ENCODE data around the gene FBXL12.

GRCh38 chr19:9786342-9786741 is 32.5 kb downstream of the FBXL12 start:
- TF ChIP-seq CTCF (conservative IDR thresholded peaks at IDR 0.05) (no peak), ZFX (IDR thresholded peaks at IDR 0.05) (no peak)
